CD4-positive, alpha-beta T cell treated with Interleukin-17A for 1 hour (primary cell): Measurements from ENCODE around the gene PIGR.

Experiments
- DNase-seq: peaks from one replicate; pipeline ENCODE4 v3.0.0-alpha.2; 2020

PIGR gene, protein sequence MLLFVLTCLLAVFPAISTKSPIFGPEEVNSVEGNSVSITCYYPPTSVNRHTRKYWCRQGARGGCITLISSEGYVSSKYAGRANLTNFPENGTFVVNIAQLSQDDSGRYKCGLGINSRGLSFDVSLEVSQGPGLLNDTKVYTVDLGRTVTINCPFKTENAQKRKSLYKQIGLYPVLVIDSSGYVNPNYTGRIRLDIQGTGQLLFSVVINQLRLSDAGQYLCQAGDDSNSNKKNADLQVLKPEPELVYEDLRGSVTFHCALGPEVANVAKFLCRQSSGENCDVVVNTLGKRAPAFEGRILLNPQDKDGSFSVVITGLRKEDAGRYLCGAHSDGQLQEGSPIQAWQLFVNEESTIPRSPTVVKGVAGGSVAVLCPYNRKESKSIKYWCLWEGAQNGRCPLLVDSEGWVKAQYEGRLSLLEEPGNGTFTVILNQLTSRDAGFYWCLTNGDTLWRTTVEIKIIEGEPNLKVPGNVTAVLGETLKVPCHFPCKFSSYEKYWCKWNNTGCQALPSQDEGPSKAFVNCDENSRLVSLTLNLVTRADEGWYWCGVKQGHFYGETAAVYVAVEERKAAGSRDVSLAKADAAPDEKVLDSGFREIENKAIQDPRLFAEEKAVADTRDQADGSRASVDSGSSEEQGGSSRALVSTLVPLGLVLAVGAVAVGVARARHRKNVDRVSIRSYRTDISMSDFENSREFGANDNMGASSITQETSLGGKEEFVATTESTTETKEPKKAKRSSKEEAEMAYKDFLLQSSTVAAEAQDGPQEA

GRCh38 chr1:206946261-206946660 lies at the start of gene PIGR:
PIGR (minus strand) TSS chr1:206946466; CDS start chr1:206940531, 5,935 bp downstream.
- no peak for DNase-seq

DNA sequence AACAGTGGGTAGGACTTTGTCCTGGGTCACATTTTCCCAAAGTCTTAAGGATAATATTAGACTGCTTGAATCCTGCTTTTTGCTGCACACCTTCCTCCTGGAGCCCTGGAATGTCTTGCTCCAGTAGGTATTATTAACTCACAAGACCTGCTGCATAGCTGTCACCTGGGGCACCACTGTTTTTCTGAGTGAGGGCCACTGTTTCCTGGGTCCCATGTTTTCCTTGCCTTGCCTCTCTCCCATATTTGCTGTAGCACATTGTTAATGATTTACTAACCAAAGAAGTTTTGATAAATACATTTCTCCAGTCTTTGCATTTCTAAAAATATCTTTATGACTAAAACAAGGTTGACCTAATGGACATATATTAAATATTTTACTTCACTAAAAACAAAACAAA lies 46.5 kb upstream of the PIGR start:
- DNase-seq, result no peak

DNA sequence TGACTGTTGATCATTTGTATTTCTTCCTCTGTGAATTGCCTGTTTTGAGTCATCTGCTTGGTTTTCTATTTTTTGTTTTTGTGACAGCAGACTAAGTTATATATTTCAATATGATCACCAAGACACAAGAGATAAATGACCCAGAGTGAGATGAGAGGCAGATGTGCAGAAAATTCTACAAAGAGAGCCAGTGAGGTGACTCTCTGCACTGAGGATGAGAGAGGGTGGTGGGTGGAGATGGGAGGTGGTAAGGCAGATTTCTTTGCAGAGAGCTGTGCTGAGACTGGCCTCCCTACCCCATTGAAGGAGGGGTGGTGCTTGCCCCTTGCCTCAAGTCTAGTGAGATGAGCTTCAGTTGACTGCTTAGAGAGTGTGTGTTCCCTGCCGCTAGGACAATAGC lies 41.6 kb upstream of the PIGR start:
- no peak for DNase-seq

DNA sequence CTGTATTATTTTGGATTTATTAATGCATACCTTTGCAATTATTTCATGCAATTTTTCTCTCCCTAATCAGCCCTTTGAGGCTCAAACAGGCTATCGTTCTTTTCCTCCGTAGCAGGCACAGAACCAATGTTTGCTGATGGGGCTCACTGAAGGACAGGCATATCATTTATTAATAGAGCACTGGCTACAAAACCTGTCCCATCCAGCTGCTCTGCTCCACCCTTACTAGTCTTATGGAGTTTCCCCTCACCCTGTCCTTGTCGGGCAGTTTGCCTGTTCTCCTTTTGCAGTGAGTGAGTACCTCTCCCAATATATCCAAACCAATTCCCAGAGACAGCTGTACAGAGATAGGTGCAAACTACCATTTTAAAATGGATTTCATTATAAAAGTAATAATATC lies 40.6 kb upstream of the PIGR start:
- no peak for DNase-seq

- DNase-seq, result no peak
Measured at GRCh38 chr1:206986402-206986801, 40.1 kb upstream of the PIGR start.

DNA sequence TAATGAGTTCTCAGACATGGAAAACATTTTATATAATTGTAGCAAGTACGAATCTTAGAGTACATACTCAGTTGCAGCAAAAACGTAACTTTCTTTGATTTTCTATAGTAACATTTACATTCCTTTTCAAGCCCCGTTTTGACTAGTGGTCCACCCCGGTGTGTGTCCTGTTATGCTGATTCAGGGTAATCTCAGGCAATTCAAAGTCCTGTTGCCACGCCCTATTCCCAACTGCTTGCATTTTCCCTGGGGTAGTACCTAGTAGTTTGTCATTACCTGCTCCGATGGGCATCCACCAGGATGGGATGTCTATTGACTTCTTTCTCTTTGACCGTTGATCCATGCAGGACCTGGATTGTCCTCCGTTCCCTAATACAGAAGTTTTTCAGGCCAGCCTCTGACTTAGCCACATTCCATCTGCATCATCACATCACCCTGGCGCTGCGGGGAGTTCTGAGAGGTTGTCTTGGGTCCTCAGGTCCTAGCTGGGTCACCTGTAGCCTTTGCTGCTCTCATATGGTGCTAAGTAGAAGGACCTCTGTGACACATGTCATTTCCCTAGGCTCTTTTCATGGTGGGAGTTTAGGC lies 39.0 kb upstream of the PIGR start:
- DNase-seq, result no peak

GRCh38 chr1:206982216-206982615 lies 36.0 kb upstream of the PIGR start:
- DNase-seq, result peak; percentile 69

- DNase-seq, result no peak
Measured at GRCh38 chr1:206979379-206980043, 33.2 kb upstream of the PIGR start.

GRCh38 chr1:206978259-206978658 lies 32.0 kb upstream of the PIGR start:
- no peak for DNase-seq

DNA sequence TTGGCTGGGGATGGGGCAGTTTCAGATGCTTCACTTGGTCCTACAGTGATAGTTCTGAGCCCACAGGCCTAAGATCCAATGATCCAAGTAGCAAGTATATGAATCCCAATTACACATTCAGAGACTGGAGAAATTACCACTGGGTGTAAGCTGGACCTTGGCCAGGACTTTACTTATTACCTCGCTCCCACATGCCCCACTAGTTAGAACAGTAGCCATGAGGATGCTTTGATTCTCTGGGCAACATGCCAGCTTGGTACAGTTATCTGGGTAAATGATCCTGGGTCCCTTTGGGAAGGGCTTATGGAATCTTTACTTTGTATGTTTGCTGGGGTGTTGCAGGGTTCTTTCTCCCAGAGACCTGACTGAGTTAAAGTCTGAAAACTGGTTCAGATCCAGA lies 29.0 kb upstream of the PIGR start:
- DNase-seq, result no peak

DNA sequence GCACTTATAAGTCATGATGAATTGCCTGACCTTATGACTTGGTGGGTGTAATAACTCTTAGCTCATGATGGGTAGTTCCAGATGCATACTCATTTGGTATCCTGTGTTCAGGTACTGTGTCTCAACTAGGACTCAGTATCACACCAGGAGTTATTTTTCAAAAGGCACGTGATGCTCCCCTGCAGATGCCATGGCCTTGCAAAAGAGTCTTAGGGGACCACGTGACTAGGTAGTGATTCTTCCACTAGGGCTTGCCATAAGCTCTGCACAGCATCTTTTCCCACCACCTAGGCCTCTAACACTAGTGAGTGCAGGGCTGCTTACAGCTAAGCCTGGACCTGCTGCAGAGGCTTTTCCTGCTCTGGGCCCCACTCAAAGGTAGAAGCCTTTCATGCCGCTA lies 27.9 kb upstream of the PIGR start:
- DNase-seq, result no peak

- no peak for DNase-seq
Measured at GRCh38 chr1:206972728-206973127, 26.5 kb upstream of the PIGR start.

DNA sequence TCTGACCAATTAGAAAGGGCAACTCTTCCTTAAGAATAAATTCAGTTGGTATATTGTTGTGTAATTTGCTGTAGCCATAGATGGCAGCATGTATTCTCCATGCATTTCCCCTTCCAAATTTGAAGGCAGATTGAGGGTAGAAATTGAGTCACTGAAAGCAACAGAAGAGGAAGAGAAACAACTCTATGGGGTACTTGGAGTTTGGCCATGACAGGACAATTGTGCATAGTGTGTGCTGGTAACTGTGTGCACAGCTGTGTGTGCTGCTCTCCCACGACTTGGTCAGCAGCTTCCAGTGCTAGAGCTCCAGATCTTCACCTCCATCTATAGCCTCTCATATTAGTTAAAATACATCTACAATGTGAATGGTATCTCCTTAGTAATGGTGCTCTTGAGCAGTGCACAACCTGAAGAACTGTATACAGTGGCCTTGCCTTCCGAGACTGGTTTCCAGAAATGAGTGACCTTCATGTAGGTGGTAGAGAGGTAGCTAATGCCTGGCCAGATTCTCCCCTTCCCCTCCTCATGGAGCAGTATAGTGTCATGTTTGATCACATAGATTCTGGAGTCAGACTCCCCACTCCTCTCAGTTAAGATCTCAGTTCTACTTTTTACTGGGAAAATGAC lies 24.9 kb upstream of the PIGR start:
- no peak for DNase-seq

DNA sequence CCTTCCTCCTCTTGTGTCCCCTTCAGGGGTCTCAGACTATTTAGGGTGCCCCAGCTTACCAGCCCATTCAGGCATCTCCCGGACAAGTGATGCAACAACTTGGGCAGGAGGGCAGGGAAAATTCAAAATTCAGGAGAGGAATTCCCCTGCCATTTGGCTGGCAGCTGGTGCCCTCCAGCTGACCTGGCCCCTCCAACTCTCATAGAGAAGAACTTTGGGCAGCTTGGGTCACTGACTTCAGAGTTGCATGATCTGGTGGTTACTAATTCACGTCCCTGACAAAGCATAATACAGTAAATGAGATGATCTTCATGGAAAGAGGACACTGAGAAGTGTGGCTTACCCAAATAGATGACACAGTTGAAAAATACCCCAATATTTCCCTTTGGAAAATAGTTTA lies 24.2 kb upstream of the PIGR start, which contains the start of gene FCAMR:
FCAMR (minus strand) TSS at position 15 of the 400 bp plus-strand sequence. CDS start 335 bp downstream, outside the sequence.
- no peak for DNase-seq

GRCh38 chr1:206969090-206969489 lies 22.8 kb upstream of the PIGR start:
- no peak for DNase-seq

- peak; percentile 18 for DNase-seq
Measured at GRCh38 chr1:206967096-206967849, 21.0 kb upstream of the PIGR start.

DNA sequence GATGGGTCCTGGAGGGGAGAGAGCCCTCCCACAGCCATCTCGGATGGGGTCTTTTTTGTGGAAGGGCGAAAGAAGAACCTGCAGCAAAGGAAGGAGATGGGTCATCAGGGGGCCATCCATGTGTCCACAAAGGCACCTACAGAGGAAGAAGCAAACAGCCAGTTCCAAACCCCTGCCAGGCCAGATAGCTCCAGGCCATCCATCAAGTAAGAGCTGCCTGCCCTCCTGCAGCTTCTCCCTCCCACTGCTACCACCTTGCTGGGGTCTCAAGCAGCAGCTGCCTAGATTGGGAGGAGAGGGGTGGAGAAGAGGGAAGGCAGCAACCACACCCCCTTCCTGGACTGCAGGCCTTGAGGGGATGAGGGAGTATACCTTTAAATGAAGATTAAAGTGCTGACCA lies 19.5 kb upstream of the PIGR start:
- no peak for DNase-seq

DNA sequence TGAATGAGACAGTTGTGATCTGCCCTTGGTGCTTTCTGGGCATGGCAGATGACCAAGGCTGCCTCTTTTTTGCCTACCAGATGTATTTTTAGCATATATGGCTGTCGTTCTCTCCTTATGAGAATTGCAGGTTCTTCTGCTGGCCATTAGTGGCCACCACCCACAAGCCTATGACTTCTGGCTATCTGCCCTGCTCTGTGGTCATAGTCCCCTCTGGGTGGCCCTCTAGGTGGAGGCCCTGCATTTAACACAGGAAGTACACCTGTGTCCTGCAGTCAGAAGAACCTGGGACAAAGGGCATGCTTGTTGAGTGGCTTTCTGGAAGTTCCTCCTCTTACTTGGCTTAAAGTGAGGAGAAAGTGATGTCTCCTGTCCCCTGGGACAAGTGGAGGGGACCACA lies 17.5 kb upstream of the PIGR start:
- no peak for DNase-seq

DNA sequence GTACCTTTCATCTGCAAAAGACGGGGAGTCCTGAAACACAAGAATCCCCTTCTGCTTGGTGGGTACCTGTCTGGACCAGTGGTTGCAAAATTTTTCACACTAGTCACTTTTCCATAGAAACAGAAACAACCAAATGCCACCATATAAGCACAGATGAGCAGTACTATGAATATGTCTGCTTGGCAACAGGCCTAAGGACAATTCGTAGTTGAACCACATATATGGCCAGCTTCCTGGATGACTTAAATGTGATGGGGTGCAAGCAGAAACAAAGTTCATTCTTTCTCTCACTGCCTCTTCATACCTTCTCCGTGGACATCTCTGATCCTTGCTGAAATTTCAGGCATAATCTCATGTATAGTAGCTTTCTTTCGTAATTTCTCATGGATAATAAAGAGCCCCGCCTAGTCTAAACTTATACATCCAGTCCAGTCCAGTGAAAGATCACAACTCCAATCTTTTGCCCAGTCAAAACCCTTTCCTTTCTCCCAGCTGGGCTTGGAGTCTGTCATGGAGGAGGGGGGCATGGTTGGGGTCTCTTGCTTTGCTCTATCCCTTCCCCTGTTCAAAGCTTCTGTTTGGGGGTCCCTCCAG lies 16.9 kb upstream of the PIGR start:
- no peak for DNase-seq

DNA sequence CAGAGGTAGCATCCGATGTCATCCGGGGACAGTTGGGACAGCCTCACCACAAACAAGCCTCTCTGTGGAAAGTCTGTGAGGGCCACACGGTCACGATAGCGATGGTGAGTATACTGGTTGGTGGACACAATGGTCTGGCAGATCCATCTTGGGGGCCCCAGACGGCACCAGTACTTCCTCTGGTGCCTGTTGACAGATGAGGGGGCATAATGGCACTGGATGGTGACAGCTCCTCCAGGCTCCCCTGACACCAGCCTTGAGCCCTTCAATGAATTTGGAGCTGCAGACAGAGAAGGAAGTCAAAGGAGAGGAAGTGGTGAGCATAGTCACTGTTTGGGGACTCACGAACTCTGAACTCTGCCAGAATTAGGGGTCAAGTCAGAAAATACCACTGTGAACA lies 16.0 kb upstream of the PIGR start:
- peak; percentile 18 for DNase-seq

DNA sequence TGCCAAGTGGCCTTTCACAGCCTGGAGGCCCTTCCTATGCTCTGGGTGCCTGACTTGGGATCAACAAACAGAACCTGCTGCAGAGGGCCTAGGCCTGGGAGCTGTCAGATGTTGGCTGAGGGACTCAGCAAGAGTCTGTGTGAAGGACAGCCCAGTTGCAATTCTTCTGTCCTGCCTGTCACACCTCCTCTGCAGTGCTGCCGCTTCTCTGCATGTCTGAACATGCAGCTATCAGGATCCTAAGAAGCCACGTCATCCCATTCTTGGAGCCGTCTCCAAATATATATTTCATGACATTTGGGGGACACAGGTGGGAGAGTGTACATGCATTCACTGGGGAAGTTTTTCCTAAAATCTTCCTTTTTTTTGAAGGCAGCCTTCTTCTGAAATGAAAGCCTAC lies 15.4 kb upstream of the PIGR start:
- no peak for DNase-seq
